ENCODE data around the gene ZDHHC17. TPM values are rescaled to one million over a fixed set of nuclear protein-coding genes. Genes with fewer than 3 reads are reported as not detected.

Gene ZDHHC17
- total RNA-seq, 1 donor from 2014 or later: 42.5 TPM

- Mint-ChIP-seq H3K9me3 (peaks cover 5% of the 10 kb centered on the region), H3K27me3 (no peaks in the 10 kb centered on the region), H3K4me3 (no peak overlapping the region), H3K27ac (no peak overlapping the region), H3K4me1 (ENCODE audit: unreplicated experiment) (peaks cover 35% of the 10 kb centered on the region), H3K36me3 (peaks cover 30% of the 10 kb centered on the region)
- no peak for DNase-seq (ENCODE audit: extremely low spot score, unreplicated experiment)
- no peak for TF ChIP-seq CTCF (conservative IDR thresholded peaks at IDR 0.05)
Measured at GRCh38 chr12:76872415-76872814, 108.5 kb downstream of the ZDHHC17 start.

GRCh38 chr12:76874027-76874426 is 110.1 kb downstream of the ZDHHC17 start:
- DNase-seq (ENCODE audit: extremely low spot score, unreplicated experiment): no peak

GRCh38 chr12:76874491-76875190 is 110.7 kb downstream of the ZDHHC17 start:
- Mint-ChIP-seq H3K36me3 (peaks cover 28% of the 10 kb centered on the region), H3K27ac (no peak overlapping the region), H3K4me3 (no peak overlapping the region), H3K9me3 (peaks cover 5% of the 10 kb centered on the region), H3K4me1 (ENCODE audit: unreplicated experiment) (peaks cover 40% of the 10 kb centered on the region), H3K27me3 (no peaks in the 10 kb centered on the region)
- TF ChIP-seq CTCF (conservative IDR thresholded peaks at IDR 0.05): no peak
- DNase-seq (ENCODE audit: extremely low spot score, unreplicated experiment): no peak

More at GRCh38 chr12:76874027-76874426, 110.1 kb downstream of the ZDHHC17 start:
- H3K27me3 Mint-ChIP-seq: no peaks in the 10 kb centered on the region
- TF ChIP-seq CTCF (conservative IDR thresholded peaks at IDR 0.05): no peak
- no peak overlapping the region for H3K27ac Mint-ChIP-seq
- no peak overlapping the region for H3K4me3 Mint-ChIP-seq
- peaks cover 37% of the 10 kb centered on the region for H3K4me1 Mint-ChIP-seq (ENCODE audit: unreplicated experiment)
- H3K9me3 Mint-ChIP-seq: peaks cover 5% of the 10 kb centered on the region
- peaks cover 30% of the 10 kb centered on the region for H3K36me3 Mint-ChIP-seq

- H3K9me3 Mint-ChIP-seq: peaks cover 5% of the 10 kb centered on the region
- H3K36me3 Mint-ChIP-seq: peaks cover 25% of the 10 kb centered on the region
- peaks cover 44% of the 10 kb centered on the region for H3K4me1 Mint-ChIP-seq (ENCODE audit: unreplicated experiment)
- H3K27me3 Mint-ChIP-seq: no peaks in the 10 kb centered on the region
- TF ChIP-seq CTCF (conservative IDR thresholded peaks at IDR 0.05): no peak
- peak overlapping the region; percentile 99 for H3K4me3 Mint-ChIP-seq
- DNase-seq (ENCODE audit: extremely low spot score, unreplicated experiment): no peak
- no peak overlapping the region for H3K27ac Mint-ChIP-seq
Measured at GRCh38 chr12:76876696-76877229, 112.8 kb downstream of the ZDHHC17 start.

- H3K36me3 Mint-ChIP-seq: peaks cover 13% of the 10 kb centered on the region
- no peaks in the 10 kb centered on the region for H3K27me3 Mint-ChIP-seq
- peak; percentile 72 for DNase-seq (ENCODE audit: extremely low spot score, unreplicated experiment)
- peak; percentile 67 for TF ChIP-seq CTCF (conservative IDR thresholded peaks at IDR 0.05)
- peaks cover 39% of the 10 kb centered on the region for H3K4me1 Mint-ChIP-seq (ENCODE audit: unreplicated experiment)
- peak overlapping the region; percentile 99 for H3K4me3 Mint-ChIP-seq
- H3K9me3 Mint-ChIP-seq: peaks cover 5% of the 10 kb centered on the region
- peak overlapping the region; percentile 92 for H3K27ac Mint-ChIP-seq
Measured at GRCh38 chr12:76878099-76878898, 114.4 kb downstream of the ZDHHC17 start.
